Measurements from ENCODE around the gene OSM.

GRCh38 chr22:30276039-30276438 lies 9.4 kb upstream of the OSM start:
- TF ChIP-seq CTCF (IDR thresholded peaks at IDR 0.05) (no peak), POLR2A (IDR thresholded peaks at IDR 0.05) (no peak)
